GM23338 (cell line): ENCODE results near the gene PTPRN2.

Experiments used
- CTCF ChIP-seq, 2 experiments: fragments of 200-600 bp in 1 of 2; sonication (generic) in 1 of 2; conservative IDR thresholded peaks; 2 replicates each; pipeline versions ENCODE4 v1.5.1 to v1.6.1; 2016 to 2017; ENCODE audit warnings: antibody characterized with exemption in 2 of 2, low read depth in 2 of 2, mild to moderate bottlenecking in 2 of 2, moderate library complexity in 1 of 2
- EZH2 ChIP-seq: fragments of 200-600 bp; sonication (generic); IDR thresholded peaks from one replicate; pipeline ENCODE4 v1.8.0; 2017; ENCODE audit warnings: antibody characterized with exemption, mild to moderate bottlenecking, low read depth; ENCODE audit not compliant: unreplicated experiment
- EZH2phosphoT487 ChIP-seq: fragments of 200-600 bp; sonication (generic); IDR thresholded peaks from one replicate; pipeline ENCODE4 v1.8.1; 2018; ENCODE audit warnings: antibody characterized with exemption; ENCODE audit not compliant: unreplicated experiment
- POLR2AphosphoS5 ChIP-seq: IDR thresholded peaks from 2 replicates; pipeline ENCODE4 v1.6.1; 2016; ENCODE audit warnings: antibody characterized with exemption, low read depth

GRCh38 chr7:158097106-158097452 is 490.5 kb downstream of the PTPRN2 start:
- TF ChIP-seq CTCF (conservative IDR thresholded peaks at IDR 0.05; ENCODE audit: low read depth in 2 of 2) (no peak), POLR2AphosphoS5 (no peak), EZH2phosphoT487 (no peak), EZH2 (no peak)
